Stimulated activated CD4-positive, alpha-beta T cell treated with anti-CD3 and anti-CD28 coated beads, Interleukin-12 subunit alpha, Interleukin-12 subunit beta, amount 100 ng/mL, for 24 hours (primary cell): ENCODE data around the gene NAGS.
"Not testable (repeated sequence)": the region's sequence is repeated elsewhere in the genome, so short reads cannot be mapped to it uniquely, and the experiment has no call there.

Experiments
- DNase-seq, 2 experiments: peaks; one replicate each; pipeline ENCODE4 v3.0.0-alpha.2; 2020; ENCODE audit warnings: low read depth in 2 of 2

NAGS gene

DNA sequence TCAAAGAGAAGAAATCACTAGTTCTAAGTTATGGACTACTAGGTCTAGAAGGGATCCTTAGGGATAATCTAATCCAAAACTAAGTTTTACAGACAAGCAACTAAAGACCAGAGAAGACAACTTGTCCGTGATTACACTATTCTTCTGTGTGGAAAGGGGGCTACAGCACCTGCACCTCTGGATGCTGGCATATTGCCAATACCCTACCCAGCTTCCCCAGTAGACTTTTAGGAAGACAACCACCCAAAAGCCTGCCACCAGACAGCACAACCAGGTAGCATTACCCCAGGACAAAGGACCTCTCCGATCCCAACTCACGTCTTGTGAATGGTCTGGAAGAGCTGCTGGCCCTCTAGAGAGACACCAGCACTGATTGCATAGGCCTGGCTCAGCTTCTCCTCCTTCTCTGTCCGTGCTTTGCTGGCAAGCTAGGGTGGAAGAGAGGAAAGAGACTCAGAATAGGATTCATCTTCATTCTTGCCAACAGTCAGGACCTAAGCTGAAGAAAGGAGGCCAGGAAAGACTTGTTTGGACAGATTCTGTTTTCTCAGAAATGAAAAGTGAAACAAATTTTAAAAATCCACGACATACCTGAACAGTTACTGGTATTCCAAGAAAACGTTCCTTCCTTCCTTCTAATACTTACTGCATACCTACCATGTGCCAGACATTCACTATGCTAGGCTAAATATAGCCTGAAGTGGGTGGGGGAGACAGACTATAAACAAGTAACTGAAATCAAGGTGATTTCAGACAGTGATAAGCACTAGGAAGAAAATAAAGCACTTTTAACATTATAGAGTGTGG is 35.6 kb downstream of the NAGS start:
- no peak for DNase-seq

DNA sequence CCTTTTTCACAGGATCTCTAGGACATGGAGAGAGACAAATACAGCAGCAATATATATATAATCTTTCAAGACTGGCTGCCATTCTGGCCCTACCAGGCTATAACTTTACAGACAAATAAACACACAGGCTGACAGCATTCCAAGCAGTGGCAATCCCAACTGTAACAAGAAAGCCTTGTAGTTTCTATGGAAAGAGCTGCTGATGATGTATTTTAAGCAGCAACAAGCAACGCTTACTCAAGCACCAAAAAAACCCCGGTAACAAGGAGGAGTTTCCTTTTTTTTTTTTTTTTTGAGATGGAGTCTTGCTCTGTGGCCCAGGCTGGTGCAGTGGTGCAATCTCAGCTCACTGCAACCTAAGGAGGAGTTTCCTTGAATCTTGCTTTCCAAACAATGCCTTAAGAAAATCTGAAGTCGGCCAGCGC is 38.9 kb downstream of the NAGS start:
- DNase-seq: no peak

DNA sequence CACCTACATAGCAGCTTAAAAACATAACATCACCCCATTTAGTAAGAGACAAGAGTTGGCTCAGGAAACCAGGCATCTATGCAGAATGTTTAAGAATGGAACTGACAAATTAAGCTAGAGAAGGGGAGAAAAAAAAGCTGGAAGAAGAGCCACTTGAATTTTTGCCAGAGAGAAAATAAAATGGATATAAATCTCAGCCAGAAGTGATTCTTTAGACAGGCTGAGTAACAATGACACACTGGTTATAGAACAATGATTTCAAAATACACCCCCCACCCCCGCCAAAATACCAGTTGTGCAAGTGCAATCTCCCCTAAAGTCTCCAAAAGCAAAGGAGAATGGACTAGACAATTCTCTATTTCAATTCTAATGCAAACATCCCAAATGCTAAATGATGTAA is 39.6 kb downstream of the NAGS start:
- no peak for DNase-seq

GRCh38 chr17:44045486-44045885 is 41.1 kb downstream of the NAGS start:
- DNase-seq: no peak

DNA sequence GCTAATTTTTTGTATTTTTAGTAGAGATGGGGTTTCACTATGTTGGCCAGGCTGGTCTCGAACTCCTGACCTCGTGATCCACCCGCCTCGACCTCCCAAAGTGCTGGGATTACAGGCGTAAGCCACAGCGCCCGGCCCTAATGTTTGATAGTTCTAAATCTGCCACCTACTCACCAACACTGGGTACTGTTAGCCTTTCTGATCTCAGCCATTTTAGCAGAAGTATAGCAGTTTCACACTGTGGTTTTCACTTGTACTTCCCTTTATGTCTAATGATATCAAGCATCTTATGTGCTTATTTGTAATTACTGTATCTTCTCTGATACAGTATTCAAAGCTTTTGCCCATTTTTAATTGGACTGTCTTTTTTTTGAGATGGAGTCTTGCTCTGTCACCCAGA is 42.5 kb downstream of the NAGS start:
- not testable (repeated sequence) for DNase-seq

DNA sequence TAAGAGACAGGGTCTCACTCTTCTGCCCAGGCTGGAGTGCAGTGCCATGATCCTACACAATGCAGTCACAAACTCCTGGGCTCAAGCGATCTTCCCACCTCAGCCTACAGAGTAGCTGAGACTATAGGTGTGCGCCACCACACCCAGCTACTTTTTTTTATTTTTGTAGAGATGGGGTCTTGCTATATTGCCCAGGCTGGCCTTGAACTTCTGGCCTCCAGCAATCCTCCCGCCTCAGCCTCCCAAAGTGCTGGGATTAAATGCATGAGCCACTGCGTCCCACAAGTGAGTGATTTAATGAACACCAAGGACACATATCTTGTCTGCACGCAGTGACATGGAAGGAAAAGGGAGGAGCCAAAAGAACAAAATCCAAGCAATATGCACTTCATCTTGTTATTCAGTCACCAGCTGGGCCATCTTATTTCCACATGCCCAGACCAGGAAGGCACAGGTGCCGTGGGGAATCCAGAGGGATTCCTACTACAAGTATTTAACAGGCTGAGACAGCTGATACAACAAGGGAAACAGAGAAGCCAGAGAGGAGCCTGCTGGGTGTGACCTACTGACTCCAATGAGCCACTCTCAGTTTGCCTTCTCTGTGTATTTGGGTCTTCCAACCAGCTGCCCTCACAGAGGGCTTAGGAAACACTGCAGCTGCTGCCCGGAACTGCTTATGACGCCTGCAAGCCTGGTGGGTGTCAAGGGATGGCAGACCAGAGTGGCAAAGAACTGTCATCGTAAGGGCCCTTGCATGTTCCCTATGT is 45.1 kb downstream of the NAGS start:
- no peak for DNase-seq

DNA sequence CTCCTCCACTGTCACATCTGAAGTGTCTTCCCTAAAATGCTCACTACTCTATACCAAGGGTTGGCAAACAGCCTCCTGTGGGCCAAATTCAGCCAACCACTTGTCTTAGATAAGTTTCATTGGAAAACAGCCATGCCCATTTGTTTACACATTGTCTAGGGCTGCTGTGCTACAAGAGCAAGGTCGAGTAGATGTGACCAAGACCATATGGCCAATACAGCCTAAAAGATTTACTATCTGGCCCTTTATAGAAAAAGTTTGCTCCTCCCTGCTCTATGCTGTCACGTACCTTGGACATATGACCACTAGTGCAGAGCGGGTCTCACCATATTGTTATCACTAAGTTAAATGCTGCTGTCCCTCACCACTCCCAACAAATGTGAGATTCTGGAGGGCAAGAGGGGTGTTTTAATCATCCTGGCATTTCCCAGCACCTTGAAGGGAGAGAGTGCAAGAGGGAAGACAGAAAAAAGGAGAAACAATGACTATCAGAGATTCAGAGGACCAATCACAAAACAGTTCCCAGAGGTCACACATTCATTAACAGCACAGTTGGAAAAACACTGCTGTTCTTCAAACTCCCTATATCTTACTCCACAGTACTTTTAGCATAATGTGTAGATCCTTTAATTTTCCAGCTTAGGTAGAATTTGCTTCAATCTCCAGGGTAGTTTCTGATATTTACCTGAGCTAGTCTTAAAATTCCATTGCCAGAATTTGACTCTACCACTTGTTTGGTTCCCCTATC is 48.9 kb downstream of the NAGS start:
- DNase-seq: no peak
